ENCODE data around the gene TAGLN3.
A peak's percentile ranks its signal among the peaks of the same experiment; 100 is the strongest.

TAGLN3 gene

GRCh38 chr3:112041321-112041720, 42.6 kb downstream of the TAGLN3 start:
- no peak overlapping the region for H3K4me3 ChIP-seq (ENCODE audit: control insufficient read depth in 1 of 7, extremely low read depth in 1 of 7, insufficient read depth in 4 of 7, low read depth in 2 of 7, low read length in 6 of 7)
- H3K27me3 ChIP-seq (replicated peaks in 2 of 5; ENCODE audit: control insufficient read depth in 4 of 5, insufficient read depth in 5 of 5, low read length in 4 of 5) = no peaks in the 10 kb centered on the region
- no peak for DNase-seq
- no peaks in the 10 kb centered on the region for H3K4me1 ChIP-seq (ENCODE audit: control extremely low read depth in 1 of 4, control insufficient read depth in 4 of 4, insufficient read depth in 4 of 4, low read length in 3 of 4)
- H3K9me3 ChIP-seq (ENCODE audit: control extremely low read depth in 1 of 5, control insufficient read depth in 4 of 5, insufficient read depth in 2 of 5, low read depth in 1 of 5, low read length in 4 of 5) = no peaks in the 10 kb centered on the region
- CTCF ChIA-PET = interaction anchor here (1.0 to 1.3 kb wide), 2 partner anchors 12 to 24 kb away, joined by 3 to 4 read pairs; no protein-coding TSS in a partner anchor
- H3K36me3 ChIP-seq (ENCODE audit: control insufficient read depth in 4 of 4, insufficient read depth in 4 of 4, low read length in 3 of 4) = no peaks in the 10 kb centered on the region
- no peak overlapping the region for H3K27ac ChIP-seq (ENCODE audit: insufficient read depth in 1 of 2, low read depth in 1 of 2, low read length in 2 of 2, poor library complexity in 1 of 2, severe bottlenecking in 2 of 2)
- POLR2A ChIA-PET = no interaction called here

GRCh38 chr3:112042842-112043280, 44.1 kb downstream of the TAGLN3 start:
- no peak for DNase-seq
- Histone ChIP-seq H3K4me3 (ENCODE audit: control insufficient read depth in 1 of 7, extremely low read depth in 1 of 7, insufficient read depth in 4 of 7, low read depth in 2 of 7, low read length in 6 of 7) (no peak overlapping the region), H3K36me3 (ENCODE audit: control insufficient read depth in 4 of 4, insufficient read depth in 4 of 4, low read length in 3 of 4) (no peaks in the 10 kb centered on the region), H3K27ac (ENCODE audit: insufficient read depth in 1 of 2, low read depth in 1 of 2, low read length in 2 of 2, poor library complexity in 1 of 2, severe bottlenecking in 2 of 2) (no peak overlapping the region), H3K9me3 (ENCODE audit: control extremely low read depth in 1 of 5, control insufficient read depth in 4 of 5, insufficient read depth in 2 of 5, low read depth in 1 of 5, low read length in 4 of 5) (no peaks in the 10 kb centered on the region), H3K4me1 (ENCODE audit: control extremely low read depth in 1 of 4, control insufficient read depth in 4 of 4, insufficient read depth in 4 of 4, low read length in 3 of 4) (no peaks in the 10 kb centered on the region), H3K27me3 (replicated peaks in 2 of 5; ENCODE audit: control insufficient read depth in 4 of 5, insufficient read depth in 5 of 5, low read length in 4 of 5) (no peaks in the 10 kb centered on the region)
- ChIA-PET POLR2A (no interaction called here), CTCF (interaction anchor here (0.6 to 3.0 kb wide), 20 partner anchors 10 to 465 kb away, joined by 3 to 16 read pairs (median 4); partner anchors contain the start of gene ABHD10)
- WGBS (ENCODE audit: insufficient coverage) = 91% methylated on average over 4 of the region's 6 CpGs

GRCh38 chr3:112043621-112044201, 45.0 kb downstream of the TAGLN3 start:
- 9% methylated on average over 7 of the region's 7 CpGs for WGBS (ENCODE audit: insufficient coverage)
- H3K4me1 ChIP-seq (ENCODE audit: control extremely low read depth in 1 of 4, control insufficient read depth in 4 of 4, insufficient read depth in 4 of 4, low read length in 3 of 4) = no peaks in the 10 kb centered on the region
- CTCF ChIA-PET = interaction anchor here (0.6 to 3.0 kb wide), 21 partner anchors 10 to 466 kb away, joined by 3 to 16 read pairs (median 4); partner anchors contain the start of gene ABHD10
- no peak overlapping the region for H3K27ac ChIP-seq (ENCODE audit: insufficient read depth in 1 of 2, low read depth in 1 of 2, low read length in 2 of 2, poor library complexity in 1 of 2, severe bottlenecking in 2 of 2)
- H3K4me3 ChIP-seq (ENCODE audit: control insufficient read depth in 1 of 7, extremely low read depth in 1 of 7, insufficient read depth in 4 of 7, low read depth in 2 of 7, low read length in 6 of 7) = peak overlapping the region in 2 of 7 experiments; percentile 27 to 63
- no peaks in the 10 kb centered on the region for H3K9me3 ChIP-seq (ENCODE audit: control extremely low read depth in 1 of 5, control insufficient read depth in 4 of 5, insufficient read depth in 2 of 5, low read depth in 1 of 5, low read length in 4 of 5)
- DNase-seq = peak; percentile 78 to 83 (median 82)
- no peaks in the 10 kb centered on the region for H3K27me3 ChIP-seq (replicated peaks in 2 of 5; ENCODE audit: control insufficient read depth in 4 of 5, insufficient read depth in 5 of 5, low read length in 4 of 5)
- POLR2A ChIA-PET = interaction anchor here (0.6 kb wide), 1 partner anchor 1481 kb away, joined by 3 read pairs; no protein-coding TSS in a partner anchor
- no peaks in the 10 kb centered on the region for H3K36me3 ChIP-seq (ENCODE audit: control insufficient read depth in 4 of 4, insufficient read depth in 4 of 4, low read length in 3 of 4)

- H3K27me3 ChIP-seq (replicated peaks in 2 of 5; ENCODE audit: control insufficient read depth in 4 of 5, insufficient read depth in 5 of 5, low read length in 4 of 5) = no peaks in the 10 kb centered on the region
- no peaks in the 10 kb centered on the region for H3K36me3 ChIP-seq (ENCODE audit: control insufficient read depth in 4 of 4, insufficient read depth in 4 of 4, low read length in 3 of 4)
- no peak overlapping the region for H3K4me3 ChIP-seq (ENCODE audit: control insufficient read depth in 1 of 7, extremely low read depth in 1 of 7, insufficient read depth in 4 of 7, low read depth in 2 of 7, low read length in 6 of 7)
- H3K9me3 ChIP-seq (ENCODE audit: control extremely low read depth in 1 of 5, control insufficient read depth in 4 of 5, insufficient read depth in 2 of 5, low read depth in 1 of 5, low read length in 4 of 5) = no peaks in the 10 kb centered on the region
- no peak for DNase-seq
- H3K27ac ChIP-seq (ENCODE audit: insufficient read depth in 1 of 2, low read depth in 1 of 2, low read length in 2 of 2, poor library complexity in 1 of 2, severe bottlenecking in 2 of 2) = no peak overlapping the region
- CTCF ChIA-PET = no interaction called here
- POLR2A ChIA-PET = no interaction called here
- H3K4me1 ChIP-seq (ENCODE audit: control extremely low read depth in 1 of 4, control insufficient read depth in 4 of 4, insufficient read depth in 4 of 4, low read length in 3 of 4) = no peaks in the 10 kb centered on the region
- WGBS (ENCODE audit: insufficient coverage) = 100% methylated on average over 1 of the region's 4 CpGs
Measured at GRCh38 chr3:112046599-112046998, 47.9 kb downstream of the TAGLN3 start.

GRCh38 chr3:112047264-112047663, 48.5 kb downstream of the TAGLN3 start:
- no peak overlapping the region for H3K27ac ChIP-seq (ENCODE audit: insufficient read depth in 1 of 2, low read depth in 1 of 2, low read length in 2 of 2, poor library complexity in 1 of 2, severe bottlenecking in 2 of 2)
- H3K9me3 ChIP-seq (ENCODE audit: control extremely low read depth in 1 of 5, control insufficient read depth in 4 of 5, insufficient read depth in 2 of 5, low read depth in 1 of 5, low read length in 4 of 5) = no peaks in the 10 kb centered on the region
- no peaks in the 10 kb centered on the region for H3K4me1 ChIP-seq (ENCODE audit: control extremely low read depth in 1 of 4, control insufficient read depth in 4 of 4, insufficient read depth in 4 of 4, low read length in 3 of 4)
- H3K27me3 ChIP-seq (replicated peaks in 2 of 5; ENCODE audit: control insufficient read depth in 4 of 5, insufficient read depth in 5 of 5, low read length in 4 of 5) = no peaks in the 10 kb centered on the region
- DNase-seq = no peak
- ChIA-PET POLR2A (no interaction called here), CTCF (no interaction called here)
- no peak overlapping the region for H3K4me3 ChIP-seq (ENCODE audit: control insufficient read depth in 1 of 7, extremely low read depth in 1 of 7, insufficient read depth in 4 of 7, low read depth in 2 of 7, low read length in 6 of 7)
- H3K36me3 ChIP-seq (ENCODE audit: control insufficient read depth in 4 of 4, insufficient read depth in 4 of 4, low read length in 3 of 4) = no peaks in the 10 kb centered on the region
- 100% methylated on average over 1 of the region's 1 CpG for WGBS (ENCODE audit: insufficient coverage)

GRCh38 chr3:112048911-112049310, 50.2 kb downstream of the TAGLN3 start:
- no peaks in the 10 kb centered on the region for H3K36me3 ChIP-seq (ENCODE audit: control insufficient read depth in 4 of 4, insufficient read depth in 4 of 4, low read length in 3 of 4)
- DNase-seq = no peak
- H3K27me3 ChIP-seq (replicated peaks in 2 of 5; ENCODE audit: control insufficient read depth in 4 of 5, insufficient read depth in 5 of 5, low read length in 4 of 5) = no peaks in the 10 kb centered on the region
- WGBS (ENCODE audit: insufficient coverage) = 83% methylated on average over 8 of the region's 8 CpGs
- no peak overlapping the region for H3K4me3 ChIP-seq (ENCODE audit: control insufficient read depth in 1 of 7, extremely low read depth in 1 of 7, insufficient read depth in 4 of 7, low read depth in 2 of 7, low read length in 6 of 7)
- no peak overlapping the region for H3K27ac ChIP-seq (ENCODE audit: insufficient read depth in 1 of 2, low read depth in 1 of 2, low read length in 2 of 2, poor library complexity in 1 of 2, severe bottlenecking in 2 of 2)
- no peaks in the 10 kb centered on the region for H3K9me3 ChIP-seq (ENCODE audit: control extremely low read depth in 1 of 5, control insufficient read depth in 4 of 5, insufficient read depth in 2 of 5, low read depth in 1 of 5, low read length in 4 of 5)
- POLR2A ChIA-PET = no interaction called here
- H3K4me1 ChIP-seq (ENCODE audit: control extremely low read depth in 1 of 4, control insufficient read depth in 4 of 4, insufficient read depth in 4 of 4, low read length in 3 of 4) = no peaks in the 10 kb centered on the region
- CTCF ChIA-PET = interaction anchor here (0.9 kb wide), 1 partner anchor 57 kb away, joined by 3 read pairs; no protein-coding TSS in a partner anchor

- Histone ChIP-seq H3K9me3 (ENCODE audit: control extremely low read depth in 1 of 5, control insufficient read depth in 4 of 5, insufficient read depth in 2 of 5, low read depth in 1 of 5, low read length in 4 of 5) (no peaks in the 10 kb centered on the region), H3K27me3 (replicated peaks in 2 of 5; ENCODE audit: control insufficient read depth in 4 of 5, insufficient read depth in 5 of 5, low read length in 4 of 5) (no peaks in the 10 kb centered on the region), H3K27ac (ENCODE audit: insufficient read depth in 1 of 2, low read depth in 1 of 2, low read length in 2 of 2, poor library complexity in 1 of 2, severe bottlenecking in 2 of 2) (no peak overlapping the region), H3K36me3 (ENCODE audit: control insufficient read depth in 4 of 4, insufficient read depth in 4 of 4, low read length in 3 of 4) (no peaks in the 10 kb centered on the region), H3K4me3 (ENCODE audit: control insufficient read depth in 1 of 7, extremely low read depth in 1 of 7, insufficient read depth in 4 of 7, low read depth in 2 of 7, low read length in 6 of 7) (no peak overlapping the region), H3K4me1 (ENCODE audit: control extremely low read depth in 1 of 4, control insufficient read depth in 4 of 4, insufficient read depth in 4 of 4, low read length in 3 of 4) (no peaks in the 10 kb centered on the region)
- no peak for DNase-seq
- WGBS (ENCODE audit: insufficient coverage) = no CpG with 5 or more reads among the region's 1 CpG
- ChIA-PET POLR2A (no interaction called here), CTCF (interaction anchor here (0.6 to 1.7 kb wide), 5 partner anchors 9 to 336 kb away, joined by 3 to 16 read pairs (median 4); no protein-coding TSS in a partner anchor)
Measured at GRCh38 chr3:112053229-112053628, 54.5 kb downstream of the TAGLN3 start.

All from common myeloid progenitor, CD34-positive (primary cell).